B cell (primary cell): Measurements from ENCODE around the gene CBLB. TPM values are rescaled to one million over a fixed set of nuclear protein-coding genes. Genes with fewer than 3 reads are reported as not detected.

Experiments
- ATAC-seq: fragments of 200-7000 bp; cut with Tn5 transposase; one replicate; pipeline ENCODE4 v1.10.0; 2021; ENCODE audit warnings: low read depth, mild to moderate bottlenecking, moderate number of reproducible peaks, moderate library complexity
- CTCF ChIA-PET: fragments of 350-600 bp; sonication (Branson Sonifier 250); formaldehyde crosslinking; loops from one replicate; lab custom pipeline; 2021; ENCODE audit warnings: antibody characterized with exemption, inconsistent platforms; lab: Charles Lee
- POLR2A ChIA-PET: fragments of 350-600 bp; sonication (Branson Sonifier 250); formaldehyde crosslinking; loops from one replicate; lab custom pipeline; 2021; ENCODE audit warnings: antibody characterized with exemption; lab: Charles Lee
- DNase-seq: peaks from one replicate; pipeline ENCODE4 v3.0.0; 2013
- H2AFZ ChIP-seq: 2 replicates; pipeline ENCODE4 v1.6.1; 2012; ENCODE audit warnings: mild to moderate bottlenecking, low read depth, low read length; ENCODE audit not compliant: insufficient read depth, poor library complexity, severe bottlenecking
- H3K27ac ChIP-seq, 2 donors: 1 replicate in 1 of 2; 2 replicates in 1 of 2; pipeline ENCODE4 v1.5.1; 2012 to 2013; ENCODE audit warnings: low read length in 2 of 2, mild to moderate bottlenecking in 2 of 2, moderate library complexity in 1 of 2
- H3K27me3 ChIP-seq, 4 experiments: fragments of 200-600 bp in 1 of 4; sonication (generic) in 1 of 4; replicated peaks in 1 of 4; 1 replicate in 2 of 4; 2 replicates in 2 of 4; pipeline versions ENCODE4 v1.6.1 to v1.7.0; 2013 to 2016; ENCODE audit warnings: low read length in 3 of 4, mild to moderate bottlenecking in 2 of 4, mixed read lengths in 1 of 4, moderate library complexity in 1 of 4; ENCODE audit not compliant: insufficient read depth in 4 of 4, control insufficient read depth in 3 of 4; ENCODE audit errors: control extremely low read depth in 1 of 4
- H3K36me3 ChIP-seq, 2 experiments: replicated peaks in 1 of 2; 1 replicate in 1 of 2; 2 replicates in 1 of 2; pipeline versions ENCODE4 v1.6.1 to v1.7.1; 2013; ENCODE audit warnings: low read length in 1 of 2; ENCODE audit not compliant: insufficient read depth in 2 of 2, control insufficient read depth in 1 of 2; ENCODE audit errors: control extremely low read depth in 1 of 2, extremely low read depth in 1 of 2
- H3K4me1 ChIP-seq, 2 donors: fragments of 200-600 bp in 1 of 2; sonication (generic) in 1 of 2; 1 replicate in 1 of 2; 2 replicates in 1 of 2; pipeline versions ENCODE4 v1.5.1 to v1.6.1; 2013 to 2017; ENCODE audit warnings: low read length in 2 of 2; ENCODE audit not compliant: control insufficient read depth in 2 of 2, insufficient read depth in 2 of 2
- H3K4me2 ChIP-seq: replicated peaks from 2 replicates; pipeline ENCODE3; 2012; ENCODE audit warnings: mild to moderate bottlenecking, low read depth, low read length; ENCODE audit not compliant: poor library complexity, severe bottlenecking
- H3K4me3 ChIP-seq, 5 experiments: fragments of 200-600 bp in 1 of 5; sonication (generic) in 1 of 5; 1 replicate in 3 of 5; 2 replicates in 2 of 5; pipeline versions ENCODE4 v1.5.1 to v1.7.0; 2011 to 2016; ENCODE audit warnings: low read length in 4 of 5, mild to moderate bottlenecking in 4 of 5, low read depth in 2 of 5, control low read depth in 1 of 5, moderate library complexity in 1 of 5; ENCODE audit not compliant: insufficient read depth in 1 of 5; ENCODE audit errors: control extremely low read depth in 1 of 5, extremely low read depth in 1 of 5
- H3K79me2 ChIP-seq: fragments of 200-600 bp; sonication (generic); one replicate; pipeline ENCODE4 v1.6.0; 2016; ENCODE audit warnings: low read length; ENCODE audit not compliant: control insufficient read depth, insufficient read depth
- H3K9ac ChIP-seq: fragments of 200-600 bp; sonication (generic); 2 replicates; pipeline ENCODE4 v1.6.1; 2017; ENCODE audit warnings: mild to moderate bottlenecking, low read length, moderate library complexity
- H3K9me3 ChIP-seq, 3 donors: one replicate each; pipeline versions ENCODE4 v1.6.1 to v1.7.1; 2013; ENCODE audit warnings: low read length in 2 of 3; ENCODE audit not compliant: control insufficient read depth in 2 of 3, insufficient read depth in 1 of 3; ENCODE audit errors: control extremely low read depth in 1 of 3
- H4K20me1 ChIP-seq: 2 replicates; pipeline ENCODE4 v1.6.0; 2012; ENCODE audit warnings: mild to moderate bottlenecking, low read length; ENCODE audit not compliant: insufficient read depth, control insufficient read depth, poor library complexity, severe bottlenecking
- H3K27ac Mint-ChIP-seq: one replicate; pipeline ENCODE4 v1.8.0; 2021; ENCODE audit warnings: mixed read lengths
- H3K27me3 Mint-ChIP-seq: one replicate; pipeline ENCODE4 v1.8.0; 2021; ENCODE audit warnings: mixed read lengths
- H3K4me1 Mint-ChIP-seq: one replicate; pipeline ENCODE4 v1.8.0; 2021; ENCODE audit warnings: mixed read lengths
- H3K4me3 Mint-ChIP-seq: one replicate; pipeline ENCODE4 v1.8.0; 2021; ENCODE audit warnings: mixed read lengths
- H3K9me3 Mint-ChIP-seq: one replicate; pipeline ENCODE4 v1.8.0; 2022; ENCODE audit warnings: mixed read lengths; ENCODE audit not compliant: insufficient read depth
- CTCF ChIP-seq: fragments of 200-600 bp; IDR thresholded peaks from one replicate; pipeline ENCODE4 v1.8.0; 2022; ENCODE audit warnings: antibody characterized with exemption, mild to moderate bottlenecking
- EZH2 ChIP-seq: IDR thresholded peaks from 2 replicates; pipeline ENCODE4 v1.6.1; 2012; ENCODE audit warnings: borderline replicate concordance, low read depth, mild to moderate bottlenecking, moderate library complexity, low read length; ENCODE audit not compliant: insufficient read depth, poor library complexity, severe bottlenecking
- intact Hi-C: fragments of 100-400 bp; cut with micrococcal nuclease; formaldehyde crosslinking; loops from one replicate; pipeline ENCODE4 v1.10.0; 2022
- polyA plus RNA-seq: library from polyadenylated mRNA; depleted of rRNA; stranded (reverse); fragments of >200 nt; gene quantifications from 2 replicates; pipeline ENCODE4 v1.2.3, GENCODE V29; 2012
- total RNA-seq, 2 donors: library from RNA; stranded (reverse); fragments of 120-200 nt in 1 of 2; gene quantifications; 1 replicate in 1 of 2; 2 replicates in 1 of 2; pipeline versions ENCODE4 v1.2.3 to v1.2.4, GENCODE V29; 2013 to 2022

CBLB gene
- total and polyA plus RNA-seq, 2 donors (not counting 1 experiment from before 2014, with no cell fraction given), result 19.0 to 135 TPM

DNA sequence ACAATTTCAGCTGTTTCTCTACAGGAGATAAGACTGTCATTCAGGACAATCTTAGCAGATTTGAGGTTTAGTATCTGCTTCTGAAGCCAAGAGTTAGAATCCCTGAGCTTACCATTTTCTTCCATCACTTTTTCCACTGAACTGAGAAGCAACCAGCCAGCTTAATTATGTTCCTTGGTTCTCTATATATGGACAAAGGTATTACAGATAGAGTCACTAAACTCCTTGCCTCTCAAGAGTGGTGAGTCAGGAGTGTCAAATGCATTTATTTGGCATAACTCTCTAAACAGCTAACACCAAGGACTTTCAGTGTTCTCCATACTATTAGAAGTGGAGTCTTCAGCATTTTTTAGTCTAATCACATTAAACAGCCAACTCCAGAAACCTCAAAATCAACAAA lies 262.8 kb downstream of the CBLB start:
- no peak for ATAC-seq
- ChIA-PET POLR2A (no interaction called here), CTCF (interaction anchor here (0.6 to 1.0 kb wide), 2 partner anchors 12 to 1032 kb away, joined by 3 to 4 read pairs; no protein-coding TSS in a partner anchor)
- Histone ChIP-seq H3K36me3 (no peaks in the 10 kb centered on the region), H3K9me3 (no peaks in the 10 kb centered on the region), H4K20me1 (no peaks in the 10 kb centered on the region), H3K9ac (no peak overlapping the region), H3K4me1 (no peaks in the 10 kb centered on the region), H3K4me2 (no peak overlapping the region), H3K79me2 (no peaks in the 10 kb centered on the region), H3K27ac (no peak overlapping the region), H3K27me3 (no peaks in the 10 kb centered on the region), H3K4me3 (no peak overlapping the region), H2AFZ (no peak overlapping the region)
- no peak for DNase-seq
- Mint-ChIP-seq H3K27me3 (no peaks in the 10 kb centered on the region), H3K27ac (no peak overlapping the region), H3K4me1 (no peaks in the 10 kb centered on the region), H3K4me3 (no peak overlapping the region), H3K9me3 (no peaks in the 10 kb centered on the region)
- intact Hi-C loops, result no loop called here
- TF ChIP-seq CTCF (no peak), EZH2 (no peak)
